NCI-H146 treated with DMSO at 0.1 percent for 48 hours (cell line): ENCODE measurements around the gene RPL5.

ENCODE experiments used
- DNase-seq: peaks from one replicate; lab custom pipeline; 2025; ENCODE audit not compliant: unreplicated experiment; lab: John Stamatoyannopoulos, UW

RPL5 gene

DNA sequence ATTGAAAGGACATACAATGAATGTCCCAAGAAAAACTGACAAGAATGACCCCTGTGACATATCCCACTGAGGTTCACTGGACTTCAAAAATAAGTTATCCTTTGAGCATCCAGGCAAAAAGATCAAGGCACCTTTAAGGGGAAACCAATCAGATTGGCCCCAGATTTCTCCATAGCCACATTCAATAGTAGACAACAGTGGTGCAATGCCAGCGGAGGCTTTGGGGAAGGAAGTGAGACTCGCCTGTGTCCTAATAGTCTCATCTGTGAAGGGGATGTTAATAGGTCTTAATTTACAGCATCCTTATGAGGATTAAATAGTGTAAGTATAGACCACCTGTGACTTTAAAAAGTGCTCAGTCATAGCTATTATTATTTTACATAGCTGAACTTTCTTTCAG is 21.5 kb downstream of the RPL5 start:
- DNase-seq: no peak

DNA sequence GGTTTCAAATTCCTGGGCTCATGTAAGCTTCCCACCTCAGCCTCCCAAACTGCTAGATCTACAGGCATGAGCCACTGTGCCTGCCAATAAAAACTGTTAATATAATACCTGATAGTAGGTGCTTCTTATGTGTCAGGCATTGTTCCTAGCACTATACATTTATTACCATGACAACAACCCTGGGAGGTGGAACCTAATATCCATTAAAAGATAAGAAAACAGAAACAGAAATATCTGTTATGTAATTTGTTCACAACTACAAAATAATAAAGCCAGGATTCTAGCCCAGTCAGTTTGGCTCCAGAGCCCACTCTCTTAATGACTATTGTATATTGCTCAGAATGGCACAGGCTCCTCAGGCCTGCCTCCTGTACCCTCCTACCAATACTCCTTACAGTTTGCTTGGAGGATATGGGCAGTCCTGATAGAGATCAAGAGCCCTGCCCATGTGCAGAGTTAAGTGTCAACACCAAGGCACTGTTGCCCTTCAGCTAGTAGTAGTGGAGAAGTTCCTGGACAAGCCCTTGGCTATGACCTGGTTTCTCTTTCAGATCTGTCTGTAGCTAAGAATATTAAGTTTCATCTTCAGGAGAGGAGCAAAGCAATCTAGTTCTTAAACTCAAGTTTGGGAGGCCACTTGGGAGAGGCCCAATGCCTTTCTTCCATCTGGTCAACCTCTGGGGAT is 22.4 kb downstream of the RPL5 start:
- no peak for DNase-seq

DNA sequence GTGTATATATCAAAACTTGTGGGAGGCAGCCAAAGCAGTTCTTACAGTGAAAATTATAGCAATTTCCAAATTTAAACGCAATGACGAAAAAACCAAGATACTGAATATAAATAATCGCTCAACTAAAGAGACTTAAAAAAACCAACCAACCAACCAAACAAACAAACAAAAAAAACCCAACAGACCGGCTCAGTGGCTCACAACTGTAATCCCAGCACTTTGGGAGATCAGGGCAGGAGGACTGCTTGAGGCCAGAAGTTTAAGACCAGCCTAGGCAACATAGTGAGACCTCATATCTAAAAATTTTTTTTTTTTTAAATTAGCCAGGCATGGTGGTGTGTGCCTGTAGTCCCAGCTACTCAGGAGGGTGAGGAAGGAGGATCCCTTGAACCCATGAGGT is 23.4 kb downstream of the RPL5 start:
- DNase-seq: no peak

DNA sequence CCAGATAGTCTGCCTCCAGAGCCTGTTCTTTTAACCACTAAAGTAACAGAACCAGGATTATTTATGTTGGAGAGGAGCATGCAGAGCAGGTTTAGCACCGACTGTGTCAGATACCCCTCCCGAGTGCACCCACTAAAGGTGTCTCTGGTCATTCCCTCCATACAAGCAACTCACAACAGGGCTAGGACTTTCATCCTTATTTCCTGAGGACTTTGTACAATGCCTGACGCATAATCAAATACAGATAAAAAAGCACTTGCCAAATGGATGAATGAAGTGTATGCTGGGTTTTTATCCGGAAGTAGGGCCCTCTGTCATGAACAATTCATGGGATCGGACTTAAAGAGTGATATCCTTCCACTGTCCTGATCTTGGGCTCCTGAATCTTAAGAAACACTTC is 26.0 kb downstream of the RPL5 start:
- DNase-seq: no peak

DNA sequence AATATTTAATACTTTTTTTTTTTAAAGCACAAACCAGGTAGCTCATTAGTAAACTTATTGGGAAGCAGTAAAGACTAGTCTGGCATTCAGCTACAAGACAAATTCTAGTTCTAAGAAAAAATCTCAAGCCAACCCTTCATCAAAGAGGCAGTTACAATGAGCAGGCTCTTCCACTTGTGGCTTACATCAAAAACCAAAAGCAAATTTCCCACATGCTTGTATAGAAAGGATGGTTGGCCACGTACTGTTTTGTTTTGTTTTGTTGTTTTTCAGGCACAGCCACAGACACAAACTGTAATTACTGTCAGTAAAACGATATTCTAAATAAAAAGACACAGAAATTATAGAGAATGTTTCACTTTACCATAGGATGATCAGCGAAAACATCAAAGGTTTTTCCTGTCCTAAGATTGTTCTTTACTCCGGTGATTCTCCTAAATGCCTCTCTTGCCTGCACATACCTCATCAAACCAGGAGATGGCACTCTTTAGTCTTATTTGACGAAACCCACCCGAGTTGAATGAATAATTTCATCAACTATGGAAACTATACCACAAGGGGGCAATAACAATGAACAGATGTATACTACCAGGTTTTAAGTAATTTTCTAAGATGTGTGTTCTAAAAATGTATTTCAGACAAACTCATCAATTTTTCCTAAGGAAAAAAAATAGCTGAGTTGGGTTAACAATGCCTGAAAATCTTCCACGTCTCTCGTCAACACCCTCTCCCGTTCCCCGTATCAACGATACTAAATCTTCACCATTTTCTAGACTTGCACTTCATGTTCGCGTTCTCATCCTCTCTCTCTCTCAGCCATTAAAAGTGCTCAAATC is 26.9 kb downstream of the RPL5 start:
- peak; percentile 81 for DNase-seq

DNA sequence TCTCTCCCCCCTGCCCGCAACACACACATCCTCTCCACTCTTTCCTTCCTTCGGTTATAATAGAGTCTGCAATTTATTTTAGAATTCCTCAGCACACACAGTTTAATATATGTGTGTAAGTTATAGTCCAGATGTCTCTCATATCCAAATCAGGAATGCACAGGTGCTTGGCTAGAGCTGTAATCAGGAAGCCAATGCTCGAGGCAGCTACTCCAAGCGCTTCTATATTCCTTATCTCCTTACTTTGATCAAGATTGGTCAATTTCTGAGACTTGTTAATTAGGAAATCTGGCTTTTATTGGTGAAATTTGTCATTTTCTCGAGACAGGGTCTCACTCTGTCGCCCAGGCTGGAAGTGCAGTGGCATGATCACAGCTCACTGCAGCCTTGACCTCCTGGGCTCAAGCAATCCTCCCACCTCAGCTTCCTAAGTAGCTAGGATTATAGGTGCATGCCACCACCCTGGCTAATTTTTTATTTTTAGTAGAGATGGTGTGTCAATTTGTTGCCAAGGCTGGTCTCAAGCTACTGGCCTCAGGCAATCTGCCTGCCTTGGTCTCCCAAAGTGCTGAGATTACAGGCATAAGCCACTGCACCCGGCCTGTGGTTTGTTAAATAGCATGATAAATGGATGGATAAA is 27.7 kb downstream of the RPL5 start:
- DNase-seq: no peak

DNA sequence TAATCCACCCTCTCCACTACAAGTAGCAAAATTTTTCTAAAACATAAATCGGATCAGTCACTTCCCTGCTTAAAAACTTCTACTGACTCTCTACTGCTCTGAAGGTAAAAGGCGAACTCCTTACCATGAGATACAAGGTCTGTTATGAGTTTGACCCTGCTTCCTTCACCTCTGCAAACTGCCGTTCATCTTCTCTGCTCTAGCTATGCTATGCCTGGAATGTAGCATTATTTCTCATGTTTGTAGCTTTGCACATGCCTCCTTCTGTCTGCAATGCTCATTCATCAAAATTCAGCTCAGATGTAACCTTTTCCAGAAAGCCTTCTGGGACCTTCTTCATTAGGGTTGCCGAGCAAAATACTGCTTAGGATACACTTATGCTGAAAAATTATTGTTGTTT is 30.8 kb downstream of the RPL5 start:
- no peak for DNase-seq

DNA sequence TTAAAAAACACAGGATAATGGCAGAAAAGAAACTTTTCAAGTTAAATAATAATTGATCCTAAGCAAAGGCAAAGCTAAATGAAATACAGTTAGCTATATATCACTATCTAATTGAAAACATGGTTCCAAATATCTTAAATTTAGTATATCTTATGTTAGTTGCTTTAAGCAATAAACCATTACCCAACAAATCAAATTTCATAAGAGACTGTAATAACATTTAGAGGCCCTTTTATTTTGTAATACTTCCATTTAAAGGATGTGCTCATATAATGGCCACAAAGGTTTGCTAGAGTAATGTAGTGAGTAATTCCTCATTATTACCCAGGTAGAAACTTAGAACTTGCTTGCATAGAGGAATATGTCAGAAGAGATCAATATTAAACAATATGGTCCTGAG is 32.3 kb downstream of the RPL5 start:
- no peak for DNase-seq

DNA sequence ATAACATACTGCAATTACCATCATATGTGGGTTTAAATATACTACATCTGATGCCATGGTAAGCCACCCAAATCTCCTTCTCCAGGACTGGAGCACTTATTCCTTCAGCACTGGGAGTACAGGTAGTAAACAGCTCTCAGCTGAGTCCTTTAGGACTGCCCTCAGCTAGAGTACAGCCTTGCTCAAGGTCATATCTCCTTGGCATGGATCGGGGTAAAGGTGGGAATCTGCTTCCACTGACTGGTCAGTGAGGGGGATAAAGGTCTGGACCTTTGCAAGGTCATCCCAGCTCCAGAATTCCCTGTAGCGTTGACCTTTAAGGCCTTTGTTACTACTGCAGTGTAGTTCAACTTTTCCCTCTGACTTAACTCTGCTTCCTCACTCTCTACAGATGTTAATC is 38.8 kb downstream of the RPL5 start:
- no peak for DNase-seq

DNA sequence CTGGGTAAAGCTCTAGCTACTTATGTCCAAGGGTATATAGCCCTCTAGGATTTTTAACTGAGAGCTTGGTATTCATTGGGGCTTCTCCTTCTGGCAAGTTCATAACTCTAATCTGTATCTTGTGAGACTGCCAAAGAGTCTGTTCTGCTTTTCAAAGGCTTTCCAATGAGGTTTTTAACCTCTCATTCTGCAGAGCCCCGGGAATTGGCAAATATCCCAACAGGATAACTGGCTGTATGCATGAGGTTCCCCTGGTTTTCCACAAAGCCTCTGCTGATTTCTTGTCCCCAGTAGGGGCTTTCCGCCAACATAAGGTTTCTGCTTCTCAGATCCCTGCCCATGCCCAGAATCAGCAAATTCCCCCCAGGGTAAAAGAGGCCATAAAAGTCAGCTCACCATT is 40.9 kb downstream of the RPL5 start:
- DNase-seq: no peak

DNA sequence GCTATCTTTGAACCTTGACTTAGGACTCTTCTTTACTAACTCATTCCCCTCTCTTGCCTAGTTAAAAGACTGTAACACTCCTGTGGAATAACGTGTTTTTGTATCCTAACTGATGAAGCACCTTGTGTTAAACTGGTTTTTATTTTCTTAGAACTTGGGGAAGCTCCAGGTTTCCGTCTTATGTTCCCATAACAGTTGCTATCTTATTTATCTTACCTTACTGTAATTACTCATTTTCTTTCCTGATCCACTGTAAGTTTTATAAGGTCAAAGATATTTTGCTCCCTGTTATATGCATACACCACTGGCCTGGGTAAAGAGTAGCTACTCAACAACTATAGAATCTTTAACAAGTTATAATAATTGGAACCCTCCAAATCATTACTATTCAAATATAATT is 43.1 kb downstream of the RPL5 start:
- DNase-seq: no peak

DNA sequence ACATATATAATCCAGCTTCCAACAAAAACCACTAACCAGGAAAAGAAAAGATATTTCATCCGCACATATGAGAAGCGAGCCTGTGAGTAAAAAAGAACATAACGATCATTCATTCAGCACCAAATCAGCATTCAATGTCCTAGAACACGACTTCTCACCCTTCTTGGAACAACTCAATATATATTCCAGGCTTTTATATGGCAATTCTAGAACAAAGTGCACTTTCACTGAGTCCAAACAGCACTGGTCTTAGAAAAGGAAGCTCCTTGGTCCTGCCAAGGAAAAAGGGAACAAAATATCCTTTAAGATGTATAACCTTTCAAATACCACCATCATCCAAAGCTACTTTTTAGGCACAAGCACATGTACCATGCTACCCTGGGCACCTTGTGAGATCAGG is 44.5 kb downstream of the RPL5 start:
- DNase-seq: no peak

DNA sequence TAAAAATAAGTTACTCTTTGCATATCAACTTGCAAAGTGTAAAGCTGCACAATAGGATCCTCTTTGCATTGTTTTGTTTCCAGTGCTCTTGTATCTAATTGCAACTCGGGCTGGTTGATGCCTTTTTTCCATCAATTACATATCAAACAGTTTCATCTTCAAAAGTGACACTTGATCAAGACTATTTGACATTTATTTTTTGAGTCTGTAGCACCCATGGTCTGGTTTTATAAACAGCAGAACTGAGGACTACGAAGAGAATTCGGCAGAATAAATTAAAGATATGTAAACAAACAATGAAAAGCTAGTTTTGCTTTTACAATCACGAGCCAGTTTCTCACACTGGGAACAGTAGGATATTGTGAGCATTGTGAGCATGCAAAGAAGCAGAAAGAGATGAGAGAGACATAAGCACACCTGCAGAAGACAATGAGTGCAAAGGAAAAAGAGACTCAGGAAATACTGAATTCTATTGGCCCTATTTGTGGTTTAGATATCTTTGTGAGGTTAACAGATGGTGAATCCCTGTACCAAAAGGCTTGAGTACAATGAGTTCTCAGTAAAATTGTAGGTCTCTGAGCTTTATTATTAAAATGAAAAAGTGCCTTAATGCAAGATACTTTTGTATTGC is 45.4 kb downstream of the RPL5 start:
- peak; percentile 67 for DNase-seq

DNA sequence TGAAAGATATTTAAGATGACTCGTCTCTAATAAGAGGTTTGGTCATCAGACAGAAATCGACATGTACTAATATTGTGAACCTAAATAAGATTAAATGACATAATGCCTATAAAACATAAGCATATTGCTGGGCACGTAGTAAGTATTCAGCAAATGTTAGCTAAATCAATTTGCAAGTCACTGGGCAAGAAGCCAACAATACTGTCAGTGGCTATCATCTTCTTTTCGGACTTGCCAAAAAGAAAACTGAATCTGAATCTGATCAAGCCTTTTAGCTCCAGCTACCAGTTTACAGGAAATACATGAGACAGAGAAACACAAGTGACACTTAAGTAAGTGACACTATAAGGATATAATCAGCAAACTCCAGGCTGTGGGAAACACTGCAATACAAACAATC is 46.0 kb downstream of the RPL5 start:
- peak; percentile 39 for DNase-seq

DNA sequence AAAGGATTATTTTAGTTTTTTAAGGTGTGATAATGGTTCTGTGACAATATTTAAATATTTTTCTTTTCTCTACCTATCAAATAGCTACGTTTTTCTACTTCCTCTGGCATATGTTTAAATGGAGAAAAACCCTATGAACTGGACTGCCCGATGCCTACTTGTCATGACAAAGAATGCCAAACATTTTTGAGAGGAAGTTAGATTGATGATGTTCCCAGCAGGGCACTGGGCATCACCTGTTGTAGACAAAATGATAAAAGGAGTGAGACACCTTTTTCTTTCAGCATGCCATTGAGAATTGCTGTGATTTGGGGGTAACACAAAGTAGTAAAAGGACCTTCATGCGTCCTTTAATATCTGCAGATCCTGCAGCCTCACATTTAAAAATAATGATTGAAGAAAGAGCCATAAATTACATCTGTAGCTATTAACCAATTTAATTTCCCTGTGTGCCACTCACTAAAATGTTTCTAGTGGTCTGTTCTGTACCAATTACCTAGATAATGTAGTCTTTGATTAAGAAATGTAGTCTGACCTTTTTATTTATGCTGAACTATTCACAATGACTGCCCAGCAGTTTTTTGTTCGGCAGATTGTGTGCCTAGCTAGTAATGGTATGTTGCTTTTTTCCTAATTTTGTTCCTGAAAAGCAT is 47.6 kb downstream of the RPL5 start:
- peak; percentile 5 for DNase-seq

DNA sequence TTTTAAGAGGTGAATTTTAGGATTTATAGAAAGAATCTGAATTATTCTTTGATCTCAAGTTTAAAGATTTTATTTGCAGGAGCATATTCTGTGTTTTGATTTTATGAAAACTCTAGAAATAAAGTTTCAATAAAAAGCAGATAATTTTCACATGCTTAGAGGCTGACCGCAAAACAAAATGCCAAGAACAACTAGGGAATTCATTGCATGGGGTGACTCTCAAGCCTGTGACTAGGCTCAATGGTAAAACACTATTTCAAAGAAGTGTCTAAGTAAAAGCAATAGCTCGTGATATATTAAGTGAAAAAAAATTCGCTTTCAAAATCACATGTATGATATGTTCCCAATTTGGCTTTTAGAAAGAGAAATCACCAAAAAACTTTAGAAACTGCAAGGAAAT is 49.6 kb downstream of the RPL5 start:
- no peak for DNase-seq

DNA sequence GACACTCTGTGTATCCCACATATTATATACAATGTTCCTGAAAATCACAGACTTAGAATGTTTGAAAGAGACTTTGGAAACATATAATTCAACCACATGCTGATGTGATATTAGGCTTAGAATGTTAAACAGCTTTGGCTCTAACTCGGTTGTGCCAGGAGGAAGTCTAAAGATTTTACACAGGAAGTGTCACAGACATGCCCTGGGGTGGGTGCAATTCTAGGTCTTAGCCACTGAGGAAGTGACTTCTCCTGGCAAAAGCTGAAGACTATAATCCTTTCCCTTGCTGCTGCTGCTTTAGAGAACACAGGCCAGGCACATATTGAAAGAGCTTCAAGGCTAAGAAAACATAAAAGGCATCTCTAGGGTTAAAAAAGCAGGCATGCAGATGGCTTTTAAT is 51.0 kb downstream of the RPL5 start:
- DNase-seq: no peak

DNA sequence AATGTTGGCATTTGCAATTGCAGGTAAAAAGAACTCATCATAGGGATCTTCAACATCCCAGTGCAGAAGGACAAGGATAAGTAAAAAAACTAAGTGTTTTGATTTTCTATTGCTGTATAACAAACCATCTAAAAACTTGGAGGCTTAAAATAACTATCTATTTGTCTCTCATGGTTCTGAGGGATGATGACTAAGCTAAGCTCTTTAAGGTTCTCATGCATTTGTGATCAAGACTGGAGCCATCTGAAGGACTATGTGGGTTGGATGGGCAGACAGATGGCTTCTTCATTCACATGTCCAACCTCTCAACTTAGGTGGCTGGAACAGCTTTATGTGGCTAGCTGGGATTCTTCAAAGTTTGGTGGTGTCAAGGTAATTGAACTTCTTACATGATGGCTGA is 51.5 kb downstream of the RPL5 start:
- no peak for DNase-seq

DNA sequence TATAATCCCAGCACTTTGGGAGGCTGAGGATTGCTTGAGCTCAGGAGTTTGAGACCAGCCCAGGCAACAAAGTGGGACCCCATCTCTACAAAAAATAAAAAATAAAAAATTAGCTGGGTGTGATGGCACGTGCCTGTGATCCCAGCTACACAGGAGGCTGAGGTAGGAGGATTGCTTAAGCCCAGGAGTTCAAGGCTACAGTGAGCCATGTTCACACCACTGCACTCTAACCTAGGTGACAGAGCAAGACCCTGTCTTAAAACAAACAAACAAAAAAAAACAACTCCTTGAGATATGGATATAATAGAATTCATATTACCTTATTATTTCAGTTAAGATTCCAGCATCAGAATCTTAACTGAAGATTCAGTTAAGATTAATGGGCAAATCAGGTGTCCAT is 52.4 kb downstream of the RPL5 start:
- DNase-seq: no peak

DNA sequence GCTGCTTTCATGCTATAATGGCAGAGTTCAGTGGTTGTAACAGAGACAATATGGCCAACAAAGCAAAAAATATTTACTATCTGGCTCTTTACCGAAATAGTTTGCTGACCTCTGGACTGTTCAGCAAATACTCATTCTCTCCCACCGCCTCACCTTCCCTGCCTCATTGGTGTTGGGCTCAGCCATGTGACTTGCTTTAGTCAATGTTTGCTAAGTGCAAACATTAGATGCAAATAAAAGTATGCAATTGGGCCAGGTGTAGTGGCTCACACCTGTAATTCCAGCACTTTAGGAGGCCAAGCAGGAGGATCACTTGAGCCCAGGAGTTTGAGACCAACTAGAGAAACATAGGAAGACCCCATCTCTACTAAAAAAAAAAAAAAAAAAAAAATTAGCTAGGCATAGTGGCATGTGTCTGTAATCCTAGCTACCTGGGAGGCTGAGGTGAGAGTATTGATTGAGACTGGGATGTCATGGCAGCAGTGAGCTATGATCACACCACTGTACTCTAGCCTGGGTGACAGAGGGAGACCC is 55.1 kb downstream of the RPL5 start:
- peak; percentile 95 for DNase-seq

DNA sequence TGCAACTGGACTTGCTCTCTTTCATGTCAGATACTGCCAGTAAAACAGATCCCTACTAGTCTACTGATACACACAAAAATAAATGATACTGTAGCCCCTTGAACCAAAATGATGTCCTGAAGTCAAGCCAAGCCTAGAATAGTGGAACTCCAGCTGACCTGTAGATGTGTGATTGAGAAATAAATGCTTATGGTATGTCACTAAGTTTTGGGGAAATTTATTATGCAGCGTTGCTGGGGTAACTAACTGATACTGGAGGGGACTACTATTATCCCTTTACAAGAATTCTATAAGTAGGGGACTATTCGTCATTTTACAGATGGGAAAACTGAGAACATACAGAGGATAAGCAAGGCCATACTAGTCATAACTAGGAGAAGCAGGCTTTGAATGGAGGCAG is 55.6 kb downstream of the RPL5 start:
- DNase-seq: no peak
